Measurements from ENCODE around the gene DRD2.

The DRD2 gene

DNA sequence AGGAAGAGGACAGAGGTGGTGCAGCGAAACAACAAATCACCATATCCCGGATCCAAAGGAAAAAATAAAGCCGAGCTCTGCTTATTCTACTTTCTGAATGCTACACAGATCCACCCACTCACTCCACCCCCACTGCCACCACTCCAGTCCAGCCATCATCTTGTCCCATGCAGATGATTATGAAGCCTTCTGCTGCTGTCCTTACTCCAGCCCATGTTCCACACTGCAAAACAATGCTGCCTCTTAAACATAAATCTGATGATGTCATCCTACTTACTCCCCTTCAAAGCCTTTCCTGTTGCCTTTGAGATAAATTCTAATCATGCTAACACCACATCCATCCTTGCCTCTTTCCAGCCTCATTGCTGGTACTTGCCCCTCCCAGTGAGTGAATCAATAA, 6.5 kb upstream of the DRD2 start:
- DNase-seq, result no peak

GRCh38 chr11:113481226-113481625, 6.0 kb upstream of the DRD2 start:
- no peak for DNase-seq

GRCh38 chr11:113477321-113477720, 2.1 kb upstream of the DRD2 start:
- peak; percentile 79 for DNase-seq

GRCh38 chr11:113476553-113476952, 1.4 kb upstream of the DRD2 start:
- no peak for DNase-seq

DNA sequence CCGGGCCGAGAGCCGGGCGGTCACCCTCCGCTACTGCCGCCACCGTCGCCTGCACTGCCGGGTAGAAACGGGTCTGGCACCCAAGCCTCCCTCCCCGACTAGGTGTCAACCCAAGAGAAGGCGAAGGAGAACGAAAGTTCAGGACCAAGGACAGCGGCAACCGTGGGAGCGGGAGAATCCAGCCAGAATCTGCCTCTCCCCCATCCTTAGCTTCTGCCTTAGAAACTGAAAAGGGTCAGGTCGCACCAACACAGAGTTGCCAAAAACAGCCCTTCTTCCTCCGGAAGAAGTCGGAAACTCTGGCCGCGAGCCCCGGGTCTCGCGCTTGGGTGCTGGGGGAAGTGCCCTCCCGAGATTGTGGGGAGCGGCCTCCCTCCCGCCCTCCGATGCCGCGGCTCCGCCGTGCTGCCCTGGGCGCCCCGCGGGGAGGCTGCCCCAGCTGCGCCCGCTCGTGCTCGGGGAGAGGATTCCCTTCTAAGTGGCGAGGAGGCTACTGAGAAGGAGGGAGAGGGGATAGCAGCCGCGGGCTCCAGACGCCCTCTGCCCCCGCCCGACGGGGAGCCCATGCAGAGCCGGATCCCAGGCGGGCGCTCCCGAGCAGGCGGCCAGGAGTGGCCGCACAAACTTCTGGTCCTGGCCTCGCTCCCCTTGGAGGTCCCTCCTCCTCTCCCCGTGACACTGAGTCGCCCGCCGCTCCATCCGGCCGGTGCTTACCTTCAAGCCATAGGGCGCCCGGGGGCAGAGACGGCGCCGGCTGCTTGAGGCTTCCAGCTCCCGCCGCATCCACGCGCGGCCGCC, 637 bp downstream of the DRD2 start:
- DNase-seq, result peak; percentile 56

DNA sequence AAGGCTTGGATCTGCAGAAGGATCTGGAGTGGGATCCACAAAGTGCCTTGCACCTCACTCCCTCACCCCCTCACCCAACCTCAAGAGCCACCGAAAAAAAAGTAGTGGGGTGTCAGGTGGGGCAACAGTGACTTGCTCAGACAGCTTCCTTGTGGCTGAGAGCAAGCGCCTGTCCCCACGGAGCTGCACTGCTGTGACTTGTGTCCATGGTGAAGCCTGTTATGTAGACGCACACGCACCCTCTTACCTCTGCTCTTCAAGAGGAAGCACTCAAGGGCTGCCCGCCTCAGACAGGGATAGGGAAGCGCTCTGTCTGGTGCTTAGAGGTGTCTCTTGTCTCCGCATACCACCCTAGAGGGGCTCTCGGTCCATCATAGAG, 1.2 kb downstream of the DRD2 start:
- DNase-seq, result peak; percentile 26

- no peak for DNase-seq
These were observed 2.7 kb downstream of the DRD2 start for GRCh38 chr11:113472471-113472870.

GRCh38 chr11:113470233-113470632, 5.0 kb downstream of the DRD2 start:
- DNase-seq, result no peak

DNA sequence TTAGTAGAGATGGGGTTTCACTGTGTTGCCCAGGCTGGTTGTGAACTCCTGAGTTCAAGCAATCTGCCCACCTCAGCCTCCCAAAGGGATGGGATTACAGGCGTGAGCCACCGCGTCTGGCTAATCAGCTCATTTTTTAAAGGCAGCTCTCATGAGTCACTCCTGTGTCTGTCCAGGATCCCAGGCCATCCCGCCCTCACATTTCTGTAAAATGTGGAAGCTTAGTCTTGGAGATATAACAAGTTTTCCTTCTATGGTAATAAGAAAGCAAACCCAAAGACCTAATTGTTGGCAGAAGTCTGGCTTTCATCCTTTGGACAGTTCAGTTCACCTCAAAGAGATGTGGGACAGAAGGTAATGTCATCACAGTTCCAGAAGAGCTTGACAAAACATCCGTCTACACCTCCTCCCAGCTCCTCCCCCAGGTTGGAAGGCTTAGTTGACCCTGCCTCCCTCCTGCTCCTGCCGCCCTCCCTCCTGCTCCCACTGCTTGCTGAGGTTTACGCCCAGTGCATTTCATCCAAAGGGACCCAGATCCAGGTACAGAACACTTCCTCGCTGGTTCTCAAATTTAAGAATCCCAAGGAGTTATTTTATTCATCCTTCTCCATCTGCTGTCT, 6.4 kb downstream of the DRD2 start:
- DNase-seq, result no peak

GRCh38 chr11:113467545-113467944, 7.7 kb downstream of the DRD2 start:
- DNase-seq, result no peak

- peak; percentile 61 for DNase-seq
These were observed 9.4 kb downstream of the DRD2 start for GRCh38 chr11:113465786-113466185.

GRCh38 chr11:113464416-113464815, 10.8 kb downstream of the DRD2 start:
- DNase-seq, result no peak

DNA sequence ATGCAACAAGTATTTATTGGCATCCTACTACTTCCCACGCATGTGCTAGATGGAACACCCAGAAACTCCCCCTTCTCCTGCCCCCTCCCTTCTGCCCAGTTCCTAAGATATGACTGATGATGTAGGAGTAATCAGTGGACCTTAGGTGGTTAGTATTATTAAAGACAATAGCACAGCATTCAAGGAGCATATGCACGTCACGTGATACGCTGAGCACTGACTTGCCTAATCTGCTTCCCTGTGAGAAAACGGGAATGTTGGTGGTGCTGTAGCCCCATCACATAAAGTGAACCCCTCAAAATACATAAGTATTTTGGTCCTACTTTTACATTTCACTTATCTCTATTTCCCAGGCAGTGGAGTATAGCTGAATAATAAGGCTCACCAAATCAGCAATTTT, 12.4 kb downstream of the DRD2 start:
- no peak for DNase-seq

- no peak for DNase-seq
These were observed 13.6 kb downstream of the DRD2 start for GRCh38 chr11:113461639-113462038.

GRCh38 chr11:113460469-113460868, 14.7 kb downstream of the DRD2 start:
- peak; percentile 8 for DNase-seq

GRCh38 chr11:113458189-113458588, 17.0 kb downstream of the DRD2 start:
- DNase-seq, result peak; percentile 60

GRCh38 chr11:113457784-113458183, 17.4 kb downstream of the DRD2 start:
- DNase-seq, result peak; percentile 86

- DNase-seq, result no peak
These were observed 20.7 kb downstream of the DRD2 start for GRCh38 chr11:113454455-113454854.

- no peak for DNase-seq
These were observed 25.5 kb downstream of the DRD2 start for GRCh38 chr11:113449743-113450142.

- no peak for DNase-seq
These were observed 26.9 kb downstream of the DRD2 start for GRCh38 chr11:113448316-113448677.

DNA sequence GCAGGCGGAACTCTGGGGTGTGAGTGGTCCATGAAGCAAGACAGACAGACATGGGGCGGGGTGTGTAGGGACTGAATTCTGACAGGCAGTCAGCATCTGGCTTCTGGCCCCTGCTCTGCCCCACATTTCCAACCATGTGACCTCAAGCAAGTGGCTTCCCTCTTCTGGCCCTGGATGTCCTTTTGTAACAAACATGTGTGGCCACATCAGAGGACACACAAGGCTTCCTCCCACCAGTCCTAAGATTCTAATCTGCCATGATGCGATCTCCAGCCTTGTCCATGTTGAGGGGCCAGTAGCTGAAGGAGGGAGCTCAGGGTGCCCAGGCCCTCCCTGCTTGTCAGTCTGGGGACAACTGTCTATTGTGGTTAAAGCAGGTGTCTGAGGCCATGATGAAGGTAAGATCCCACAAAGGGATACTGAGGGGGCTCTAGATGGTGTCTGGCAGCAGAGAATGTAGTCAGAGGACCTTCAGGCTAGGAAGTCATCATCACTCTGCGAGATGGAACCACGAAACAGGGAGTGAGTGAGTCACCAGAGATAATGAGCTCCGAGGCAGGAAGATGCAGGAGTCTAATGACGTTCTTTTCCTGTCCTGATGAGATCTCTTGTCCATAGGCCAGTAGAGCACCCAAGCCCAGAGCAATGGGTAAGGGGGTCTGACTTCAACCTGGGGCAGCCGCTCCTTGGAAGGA, 27.4 kb downstream of the DRD2 start:
- DNase-seq, result no peak

DNA sequence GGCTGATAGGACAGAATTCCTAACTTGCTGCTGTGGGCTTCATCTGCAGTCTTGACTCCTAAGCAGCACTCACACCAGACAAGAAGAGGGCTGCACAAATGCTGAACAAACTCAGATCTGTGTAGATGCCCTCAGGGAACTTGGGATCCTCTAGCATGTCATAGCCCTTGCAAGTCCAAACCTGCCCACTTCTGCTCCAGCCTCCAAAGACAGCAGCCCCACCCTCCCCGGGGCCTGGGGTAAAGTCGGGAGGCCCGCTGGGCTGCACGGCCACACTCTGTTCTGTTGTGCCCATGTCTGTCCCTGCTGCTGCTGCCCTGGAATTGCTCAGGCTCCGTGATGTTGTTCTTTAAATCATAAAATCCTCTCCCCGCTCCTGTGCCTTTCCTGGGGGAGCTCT, 28.3 kb downstream of the DRD2 start:
- peak; percentile 91 for DNase-seq

- DNase-seq, result no peak
These were observed 29.1 kb downstream of the DRD2 start for GRCh38 chr11:113446112-113446511.

DNA sequence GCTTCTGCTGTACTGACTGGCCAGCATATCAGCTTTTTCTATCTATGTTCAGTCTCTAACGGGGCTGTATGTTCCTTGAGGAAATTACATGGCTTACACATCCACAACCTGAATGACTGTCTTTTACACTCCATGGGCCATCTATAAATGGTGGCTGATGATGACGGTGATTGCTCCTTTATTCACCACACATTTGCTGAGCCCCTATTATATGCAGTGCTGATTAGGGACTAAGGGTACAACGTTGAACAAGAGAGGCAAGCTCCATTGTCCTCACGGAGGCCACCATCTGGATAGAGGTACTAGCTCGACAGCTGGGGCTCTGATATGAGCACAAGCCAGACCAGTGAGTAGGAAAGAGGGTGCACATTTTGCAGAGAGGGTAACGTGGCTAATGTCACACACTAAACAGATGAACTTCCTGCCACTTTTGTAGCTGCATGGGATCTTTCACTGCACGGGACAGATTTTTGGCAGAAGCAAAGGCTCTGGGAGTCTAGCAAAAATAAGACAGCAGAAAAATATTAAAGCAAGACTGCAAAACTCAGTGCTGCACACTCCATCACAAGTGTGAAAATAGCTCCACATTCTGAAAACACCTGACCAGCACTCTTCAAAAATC, 30.6 kb downstream of the DRD2 start:
- no peak for DNase-seq

Data from NCI-H146 (cell line).